ENCODE data around the gene TAF1C.

DNA sequence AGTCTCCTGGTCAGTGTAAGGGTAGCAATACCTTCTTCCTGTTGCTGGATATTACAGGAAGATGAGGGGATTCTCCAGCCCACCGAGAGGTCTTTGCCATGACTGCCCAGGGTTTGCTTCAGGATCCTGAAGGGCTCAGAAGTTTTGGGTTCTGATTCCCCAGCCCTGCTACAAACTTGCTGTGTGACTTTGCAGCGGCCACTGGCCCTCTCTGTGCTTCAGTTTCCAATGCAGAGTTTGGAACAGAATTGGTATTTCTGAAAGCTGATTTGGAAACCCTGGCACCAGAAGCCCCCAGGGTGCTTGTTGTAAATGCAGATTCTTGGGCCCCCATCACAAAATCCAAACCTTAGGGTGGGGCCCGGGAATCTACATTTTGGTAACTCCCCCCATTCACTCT, 38.3 kb upstream of the TAF1C start:
- TF ChIP-seq, protein P1, sequence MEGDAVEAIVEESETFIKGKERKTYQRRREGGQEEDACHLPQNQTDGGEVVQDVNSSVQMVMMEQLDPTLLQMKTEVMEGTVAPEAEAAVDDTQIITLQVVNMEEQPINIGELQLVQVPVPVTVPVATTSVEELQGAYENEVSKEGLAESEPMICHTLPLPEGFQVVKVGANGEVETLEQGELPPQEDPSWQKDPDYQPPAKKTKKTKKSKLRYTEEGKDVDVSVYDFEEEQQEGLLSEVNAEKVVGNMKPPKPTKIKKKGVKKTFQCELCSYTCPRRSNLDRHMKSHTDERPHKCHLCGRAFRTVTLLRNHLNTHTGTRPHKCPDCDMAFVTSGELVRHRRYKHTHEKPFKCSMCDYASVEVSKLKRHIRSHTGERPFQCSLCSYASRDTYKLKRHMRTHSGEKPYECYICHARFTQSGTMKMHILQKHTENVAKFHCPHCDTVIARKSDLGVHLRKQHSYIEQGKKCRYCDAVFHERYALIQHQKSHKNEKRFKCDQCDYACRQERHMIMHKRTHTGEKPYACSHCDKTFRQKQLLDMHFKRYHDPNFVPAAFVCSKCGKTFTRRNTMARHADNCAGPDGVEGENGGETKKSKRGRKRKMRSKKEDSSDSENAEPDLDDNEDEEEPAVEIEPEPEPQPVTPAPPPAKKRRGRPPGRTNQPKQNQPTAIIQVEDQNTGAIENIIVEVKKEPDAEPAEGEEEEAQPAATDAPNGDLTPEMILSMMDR (conservative IDR thresholded peaks at IDR 0.05 in 1 of 2, IDR thresholded peaks at IDR 0.05 in 1 of 2; ENCODE audit: extremely low read depth in 1 of 2, insufficient read depth in 1 of 2, low read depth in 1 of 2, low read length in 2 of 2), result no peak
- no peak for TF ChIP-seq EZH2 (IDR thresholded peaks at IDR 0.05; ENCODE audit: borderline replicate concordance, low read length)
